Medulla oblongata (tissue), 1 donor: ENCODE data around the gene SHQ1.
A peak's percentile ranks its signal among the peaks of the same experiment; 100 is the strongest.
"Not testable (repeated sequence)": the region's sequence is repeated elsewhere in the genome, so short reads cannot be mapped to it uniquely, and the experiment has no call there.

ENCODE experiments used
- DNase-seq: peaks from one replicate; pipeline ENCODE4 v3.0.0-alpha.2; 2015; ENCODE audit errors: extremely low spot score

The SHQ1 gene

DNA sequence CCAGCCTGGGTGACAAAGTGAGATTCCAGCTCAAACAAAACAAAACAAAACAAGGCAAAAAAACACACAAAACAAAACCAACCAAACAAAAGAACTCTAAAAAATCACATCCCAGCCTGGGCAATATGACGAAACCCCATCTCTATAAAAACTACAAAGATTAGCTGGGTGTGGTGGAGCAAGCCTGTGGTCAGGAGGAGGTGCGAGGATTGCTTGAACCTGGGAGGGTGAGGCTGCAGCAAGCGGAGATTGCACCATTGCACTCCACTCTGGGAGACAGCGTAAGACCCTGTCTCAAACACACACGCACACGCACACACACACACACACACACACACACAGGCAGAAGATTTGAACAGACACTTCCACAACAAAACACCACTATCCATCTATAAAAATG lies 99.6 kb downstream of the SHQ1 start:
- DNase-seq: no peak

DNA sequence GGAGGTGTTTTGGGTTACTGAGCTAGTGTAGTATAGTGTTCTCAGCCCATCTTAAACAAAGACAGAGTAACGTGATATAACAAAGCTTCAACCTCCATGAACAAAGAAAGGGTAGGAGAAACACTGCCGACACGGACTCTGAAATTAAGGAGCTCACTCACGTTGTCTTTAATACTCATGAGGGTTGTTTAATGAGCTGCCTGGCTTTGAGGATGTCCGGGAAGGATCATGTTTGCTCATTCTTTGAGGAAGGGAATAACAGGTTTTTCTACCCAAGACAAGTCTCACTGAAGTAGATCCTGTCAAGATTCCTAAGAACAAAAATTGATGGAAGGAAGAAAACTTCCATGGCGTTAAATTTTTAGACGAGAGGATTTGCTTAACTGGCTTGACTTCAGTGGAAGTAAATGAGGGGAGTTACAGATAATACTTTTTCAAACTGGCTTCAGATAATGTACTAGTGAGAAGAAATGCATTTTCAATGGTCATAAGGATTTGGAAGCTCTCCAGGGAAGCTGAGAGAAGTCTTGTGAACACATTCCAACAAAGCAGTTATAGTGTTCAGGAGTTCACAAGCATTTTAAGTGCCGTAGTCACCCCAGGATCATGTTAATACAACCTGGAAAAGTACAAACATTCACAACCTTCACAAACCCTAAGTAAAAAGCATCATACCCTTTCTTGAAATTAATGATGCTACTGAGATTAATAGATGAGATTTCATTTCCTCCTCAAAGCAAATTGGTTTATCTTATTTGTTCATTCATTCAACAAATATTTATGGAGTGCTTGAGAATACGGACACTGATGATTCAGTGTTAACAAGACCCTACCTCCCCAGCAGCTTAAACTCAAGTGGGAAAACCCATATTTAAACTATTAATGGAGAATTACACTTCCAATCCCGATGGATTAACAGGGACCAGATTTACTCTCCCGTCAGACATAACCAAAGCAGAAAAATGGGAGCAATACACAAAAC lies 101.5 kb downstream of the SHQ1 start:
- DNase-seq: no peak

DNA sequence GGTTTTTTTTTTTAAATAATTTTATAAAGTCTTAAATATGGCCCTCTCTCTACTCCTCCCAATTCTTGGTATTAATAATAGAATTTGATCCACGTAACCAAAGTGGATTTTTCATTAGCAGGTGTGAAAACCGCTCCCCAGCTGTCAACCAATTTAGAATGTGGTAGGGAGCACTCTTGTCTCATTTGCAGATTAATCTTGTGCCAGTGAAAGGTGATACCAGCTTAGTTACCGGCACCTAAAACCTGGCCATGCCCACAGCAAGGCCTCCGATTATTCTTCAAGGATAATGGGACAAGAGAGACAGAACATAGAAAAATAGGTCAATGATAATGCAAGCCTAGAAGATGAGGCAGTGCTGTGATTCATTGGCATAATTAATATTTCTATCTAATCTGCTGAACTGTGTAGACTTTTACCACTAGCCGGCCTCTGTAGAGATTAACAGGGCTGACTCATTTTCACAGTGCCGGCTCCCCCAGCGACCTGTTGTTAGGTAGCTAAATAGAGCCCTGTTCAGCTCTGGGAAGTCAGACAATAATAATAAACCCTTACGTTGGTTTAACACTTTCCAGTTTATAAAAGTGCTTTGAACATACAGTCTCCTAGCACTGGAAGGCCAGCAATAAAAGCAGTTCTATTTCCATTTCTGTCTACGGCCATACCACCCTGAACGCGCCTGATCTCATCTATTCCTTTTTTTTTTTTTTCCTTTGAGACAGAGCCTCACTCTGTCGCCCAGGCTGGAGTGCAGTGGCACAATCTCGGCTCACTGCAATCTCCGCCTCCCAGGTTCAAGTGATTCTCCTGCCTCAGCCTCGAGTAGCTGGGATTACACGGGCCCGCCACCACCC lies 102.9 kb downstream of the SHQ1 start:
- no peak for DNase-seq

DNA sequence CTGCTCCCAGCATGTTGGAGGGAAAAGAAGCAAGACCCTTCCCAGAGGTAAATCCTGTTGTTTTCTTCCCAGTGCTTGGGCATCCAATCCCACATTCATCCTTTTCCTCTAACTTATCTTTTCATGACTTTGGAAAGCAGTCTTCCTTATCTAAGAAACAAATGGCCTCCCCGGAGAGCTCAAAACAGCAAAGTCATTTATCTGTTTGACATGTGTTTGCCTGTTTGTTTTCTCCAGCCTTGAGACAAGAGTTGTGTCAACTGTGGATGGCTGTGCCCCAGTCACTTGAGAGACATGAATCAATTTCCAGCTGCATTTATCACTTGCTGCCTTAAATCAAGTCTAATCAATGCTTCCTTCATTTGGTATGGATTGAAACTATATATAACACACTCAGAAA lies 103.9 kb downstream of the SHQ1 start:
- no peak for DNase-seq

DNA sequence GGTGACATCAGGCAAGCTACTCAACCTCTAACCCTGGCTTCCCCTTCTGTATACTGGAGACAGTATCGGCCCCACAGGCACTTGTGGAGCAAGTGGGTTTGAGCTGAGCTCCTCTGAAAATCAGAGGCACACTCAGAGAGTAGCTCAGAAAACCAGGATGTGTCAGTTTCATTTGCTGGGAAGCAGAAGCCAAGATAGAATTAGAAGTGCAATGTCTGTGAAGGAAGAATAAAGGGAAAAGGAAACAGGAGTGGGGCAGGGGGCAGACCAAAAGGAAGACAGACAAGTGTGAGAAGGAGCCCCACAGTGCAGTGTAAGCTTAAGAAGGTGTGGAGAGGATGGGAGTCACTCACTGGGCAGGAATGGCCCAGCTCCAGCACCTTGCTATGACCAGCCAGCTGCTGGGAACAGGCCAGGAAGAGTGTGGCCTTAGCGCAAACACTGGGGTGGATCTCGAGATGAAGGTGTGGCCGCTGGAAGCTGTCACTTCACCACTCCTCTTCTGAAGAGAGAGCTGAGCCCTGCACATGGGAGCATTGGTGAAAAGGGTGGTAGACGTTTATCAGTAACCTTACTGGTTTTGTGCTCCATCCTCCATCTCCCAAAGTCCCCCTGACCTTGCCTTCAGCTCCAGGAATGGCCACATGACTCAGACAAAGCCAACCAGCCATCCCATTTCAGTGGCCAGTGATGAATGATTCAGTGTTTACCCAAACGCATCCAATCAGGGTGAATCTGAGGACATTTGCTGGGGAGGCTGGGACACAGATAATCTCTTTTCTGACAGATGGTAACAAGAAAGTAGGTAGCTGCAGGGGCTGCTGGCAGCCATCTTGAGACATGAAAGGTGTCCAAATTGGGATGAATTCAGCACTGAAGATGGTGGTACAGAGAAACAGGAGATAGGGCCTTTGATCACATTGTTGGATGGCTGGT lies 108.4 kb downstream of the SHQ1 start:
- no peak for DNase-seq

DNA sequence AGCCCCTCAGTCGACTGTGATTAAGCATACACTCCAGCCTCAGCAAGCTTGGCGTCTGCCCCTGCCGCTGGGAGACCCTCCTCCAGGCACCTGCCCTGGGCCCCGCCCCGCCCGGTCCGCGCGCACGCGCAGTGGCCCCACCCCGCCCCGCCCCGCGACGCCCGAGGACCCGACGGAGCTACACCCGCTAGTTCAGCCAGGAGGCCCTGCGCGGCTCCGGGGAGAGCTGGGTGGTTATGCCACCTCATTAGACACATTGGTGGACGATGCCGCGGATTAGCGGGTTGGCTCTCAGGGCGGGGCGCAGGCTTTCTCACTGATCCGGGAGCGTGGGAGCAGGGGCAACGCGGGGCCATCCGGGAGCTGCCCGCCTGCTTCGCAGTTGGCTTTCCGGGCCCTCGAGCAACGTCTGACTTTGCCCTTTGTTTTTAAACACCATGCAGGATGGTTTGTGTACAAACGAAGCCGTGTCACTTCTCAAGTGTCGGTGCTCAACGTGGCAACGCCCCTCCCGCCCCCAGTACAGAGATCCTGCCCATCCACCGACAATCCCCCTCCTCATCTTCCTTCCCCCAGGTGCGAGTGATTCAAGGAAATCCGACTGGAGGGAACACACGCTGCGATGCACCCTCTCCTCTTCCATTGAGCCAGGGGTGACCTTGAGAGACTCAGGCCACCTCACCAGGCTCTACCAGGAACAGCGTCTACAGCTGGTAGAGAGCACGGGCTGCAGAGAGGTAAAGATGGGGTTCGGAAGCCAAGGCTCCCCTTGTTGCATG lies 109.3 kb downstream of the SHQ1 start:
- no peak for DNase-seq

DNA sequence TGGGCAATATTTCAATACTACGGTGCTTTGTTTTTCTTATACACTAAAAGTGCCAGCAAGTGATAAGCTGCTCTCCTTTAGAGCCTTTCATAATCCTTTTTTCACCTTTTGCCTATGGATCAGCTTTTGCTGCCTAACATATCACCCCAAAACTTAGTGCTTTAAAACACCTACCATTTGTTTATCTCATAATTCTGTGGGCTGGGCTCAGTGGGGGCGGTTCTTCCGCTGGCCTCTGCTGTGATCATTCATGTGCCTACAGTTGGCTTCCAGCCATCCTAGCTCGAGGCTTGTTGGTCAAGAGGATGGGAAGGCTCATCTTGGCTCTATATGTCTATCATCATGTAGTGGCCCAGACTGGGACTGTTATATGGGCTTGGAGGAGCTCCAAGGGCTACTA lies 113.2 kb downstream of the SHQ1 start:
- not testable (repeated sequence) for DNase-seq

DNA sequence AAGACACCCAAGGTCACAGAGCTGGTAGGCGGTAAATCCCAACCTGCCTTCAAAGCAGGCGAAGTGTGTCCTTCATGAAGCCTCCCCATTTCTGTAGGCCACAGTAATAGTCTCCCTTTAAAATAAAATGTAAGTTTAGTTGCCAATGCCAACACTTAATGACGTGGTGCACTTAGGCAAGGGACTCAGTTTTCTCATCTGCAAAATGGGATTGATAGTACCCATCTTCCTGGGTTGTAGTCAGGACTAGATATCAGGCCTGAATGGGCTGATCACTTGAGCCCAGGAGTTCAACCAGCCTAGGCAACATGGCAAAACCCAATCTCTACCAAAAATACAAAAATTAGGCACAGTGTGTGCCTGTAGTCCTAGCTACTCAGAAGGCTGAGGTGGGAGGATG lies 114.6 kb downstream of the SHQ1 start:
- DNase-seq: no peak

DNA sequence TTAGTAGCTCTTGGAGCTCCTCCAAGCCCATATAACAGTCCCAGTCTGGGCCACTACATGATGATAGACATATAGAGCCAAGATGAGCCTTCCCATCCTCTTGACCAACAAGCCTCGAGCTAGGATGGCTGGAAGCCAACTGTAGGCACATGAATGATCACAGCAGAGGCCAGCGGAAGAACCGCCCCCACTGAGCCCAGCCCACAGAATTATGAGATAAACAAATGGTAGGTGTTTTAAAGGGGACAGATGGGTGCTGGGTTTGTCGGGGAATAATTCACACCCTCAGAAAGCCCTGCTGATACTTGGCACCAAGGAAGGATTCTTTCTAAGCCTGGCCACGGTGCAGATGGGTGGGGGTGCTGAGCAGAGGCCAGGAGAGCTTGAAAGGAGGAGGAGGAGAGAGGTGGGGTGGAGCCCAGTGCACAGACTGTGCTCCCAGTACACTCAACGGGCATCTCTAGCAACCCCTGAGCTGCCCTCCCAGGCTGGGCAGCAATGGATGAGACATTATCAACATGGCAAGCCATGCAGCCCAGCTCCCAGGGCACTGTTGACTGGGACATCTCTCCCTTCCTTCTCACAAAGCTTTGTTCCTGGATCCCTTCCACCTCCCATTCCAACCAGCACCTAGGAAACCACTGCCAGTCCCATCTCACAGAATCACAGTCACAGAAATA lies 115.4 kb downstream of the SHQ1 start:
- DNase-seq: not testable (repeated sequence)

DNA sequence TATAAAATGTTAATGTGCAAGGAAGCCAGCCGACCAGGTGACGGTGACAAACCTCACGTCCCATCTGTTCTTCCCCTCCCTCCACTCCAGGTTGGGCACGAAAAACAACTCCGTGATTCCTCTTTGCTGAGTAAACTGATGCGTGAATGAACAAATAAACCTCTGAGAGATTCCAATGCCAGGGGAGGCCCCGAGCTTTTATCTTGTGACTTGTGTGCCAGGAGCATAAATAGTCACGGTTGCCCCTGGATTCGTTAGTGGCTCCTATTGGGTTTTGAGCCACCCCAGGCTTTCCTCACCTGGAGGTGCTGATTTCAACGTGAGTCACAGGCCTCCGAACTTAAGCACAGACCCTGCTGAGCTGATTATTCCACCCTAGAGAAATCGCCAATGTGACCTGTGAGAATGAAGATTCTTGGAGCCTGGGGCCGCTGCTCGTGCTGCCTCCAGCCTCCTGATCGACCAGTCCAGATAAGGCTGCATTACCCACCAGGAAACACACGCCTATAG lies 119.2 kb downstream of the SHQ1 start:
- no peak for DNase-seq

DNA sequence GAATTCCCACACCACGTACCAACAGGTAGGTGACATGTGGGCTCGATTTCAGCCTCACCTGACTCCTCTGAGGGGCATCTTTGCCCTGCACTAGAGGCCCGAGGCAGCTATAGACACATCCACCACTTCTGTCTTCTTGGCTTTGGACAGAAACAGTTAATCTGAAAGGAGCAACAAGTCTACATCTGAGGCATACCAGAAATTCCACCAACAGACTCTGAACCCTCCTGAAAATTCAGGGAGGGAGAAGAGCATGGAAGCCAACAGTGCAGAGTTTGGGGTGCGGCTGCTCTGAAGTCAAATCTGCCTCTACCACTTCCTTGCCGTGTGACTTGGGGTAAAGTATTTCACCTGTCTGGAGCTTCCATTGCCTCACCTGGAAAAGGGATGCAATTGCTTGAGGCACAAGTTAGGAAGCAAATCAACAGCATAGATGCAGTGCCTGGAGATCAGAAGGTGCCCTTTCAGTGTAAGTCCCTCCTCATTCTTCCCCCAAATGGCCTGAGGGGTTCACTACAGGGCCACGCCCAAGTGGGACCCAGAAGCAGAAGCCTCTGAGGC lies 119.8 kb downstream of the SHQ1 start:
- DNase-seq: no peak

DNA sequence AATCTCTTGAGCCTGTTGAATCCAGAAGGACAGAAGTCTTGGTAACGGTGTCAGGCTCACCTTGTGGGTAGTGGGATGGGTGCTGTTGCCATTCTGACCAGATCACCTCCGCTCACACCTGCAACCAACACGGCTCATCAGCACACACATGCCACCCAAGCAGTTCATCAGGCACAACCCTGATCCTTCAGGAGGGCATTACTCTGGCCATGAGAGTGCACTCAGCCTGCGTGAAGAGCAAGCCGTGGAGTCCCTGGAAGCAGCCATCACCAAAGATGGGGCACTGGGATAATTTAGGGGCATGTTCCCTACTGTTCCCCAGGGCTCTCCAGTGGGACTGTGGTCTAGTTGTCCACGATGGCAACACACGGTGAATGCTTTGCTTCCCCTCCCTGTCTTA lies 120.5 kb downstream of the SHQ1 start:
- DNase-seq: no peak

DNA sequence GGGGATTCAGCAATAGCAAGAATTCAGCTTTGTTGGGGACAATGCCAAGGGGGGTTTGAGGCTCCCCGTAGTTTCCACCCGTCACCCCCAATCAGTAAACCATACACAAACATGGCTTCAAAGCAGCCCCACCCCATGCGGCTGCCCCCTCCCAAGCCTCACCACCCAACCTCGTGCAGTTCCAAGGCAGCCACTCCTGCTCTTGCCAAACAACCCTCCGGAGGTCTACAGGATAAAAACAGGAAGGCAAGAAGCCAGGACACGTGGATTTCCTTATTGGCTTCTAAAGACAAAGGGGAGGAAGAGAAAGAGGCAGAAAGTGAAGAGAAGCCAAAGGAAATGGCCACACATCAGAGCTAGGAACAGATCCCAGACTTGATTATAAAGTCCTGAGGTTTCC lies 121.1 kb downstream of the SHQ1 start:
- DNase-seq: no peak

DNA sequence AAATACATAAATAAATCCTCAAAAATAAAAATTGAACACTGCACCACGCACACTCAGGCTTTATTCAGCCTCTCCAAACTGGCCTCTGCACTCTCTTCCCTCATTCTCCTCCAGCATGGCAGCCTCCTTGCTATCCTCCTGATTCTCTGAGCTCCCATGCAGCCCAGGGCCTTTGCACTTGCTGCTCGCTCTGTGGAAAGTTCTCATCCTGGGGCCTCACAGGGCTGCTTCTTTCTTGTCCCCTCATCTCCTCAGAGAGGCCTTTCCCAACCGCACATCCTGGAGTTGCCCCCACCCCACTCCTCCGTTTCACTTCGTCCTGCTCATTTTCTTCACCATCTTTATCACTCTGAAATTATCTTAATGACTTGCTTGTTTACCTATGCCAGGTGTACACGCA lies 123.0 kb downstream of the SHQ1 start:
- no peak for DNase-seq

DNA sequence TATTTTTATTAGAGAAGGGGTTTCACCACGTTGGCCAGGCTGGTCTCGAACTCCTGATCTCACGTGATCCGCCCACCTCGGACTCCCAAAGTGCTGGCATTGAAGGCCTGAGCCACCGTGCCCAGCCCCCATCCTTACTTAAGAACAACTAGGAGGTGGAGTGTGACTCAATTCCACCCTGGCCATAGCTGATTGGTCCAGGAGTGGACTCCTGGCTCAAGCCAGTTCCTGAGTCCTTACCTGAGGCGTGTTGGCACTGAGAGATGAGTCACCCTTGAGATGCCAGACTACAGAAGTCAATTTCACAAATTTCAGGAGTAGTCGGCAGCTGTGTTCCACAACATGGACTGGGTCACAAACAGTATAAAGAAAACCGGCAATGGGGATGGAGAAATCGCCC lies 124.2 kb downstream of the SHQ1 start:
- DNase-seq: no peak

DNA sequence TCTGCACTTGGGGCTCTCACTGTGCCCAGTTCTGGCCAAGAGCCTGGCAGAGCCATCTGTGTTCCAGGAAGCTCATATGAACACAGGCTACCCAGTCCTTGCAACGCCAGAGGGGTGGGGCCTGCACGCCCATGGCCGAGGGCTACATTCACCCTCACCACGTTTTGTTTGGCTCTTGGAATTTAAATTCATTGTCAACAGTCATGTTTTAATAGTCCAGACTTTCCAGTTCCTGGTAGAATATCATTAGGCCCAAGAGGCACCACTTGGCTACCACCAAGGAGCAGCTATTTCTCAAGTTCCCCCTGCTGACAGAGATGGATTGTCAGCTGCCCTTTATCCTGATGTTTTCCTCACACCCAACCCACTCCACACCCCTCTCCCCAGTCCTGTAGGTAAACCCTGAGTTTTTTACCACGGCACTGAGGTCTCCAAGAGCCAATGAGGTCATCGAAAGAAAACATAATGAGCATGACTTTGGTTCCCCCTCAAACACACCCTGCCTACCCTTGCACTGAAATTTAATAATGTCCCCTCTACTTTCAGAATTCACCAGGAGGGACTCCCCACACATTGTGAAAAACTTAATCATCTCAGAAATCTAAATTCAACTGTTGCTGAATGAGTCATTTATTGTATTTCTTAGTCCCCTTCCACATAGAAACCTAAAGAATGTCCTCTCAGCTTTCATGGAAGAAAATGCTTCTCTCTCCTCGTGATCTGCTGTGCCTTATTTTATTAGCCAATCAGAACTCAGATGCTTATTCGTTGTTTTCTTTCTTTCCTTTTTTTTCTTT lies 125.1 kb downstream of the SHQ1 start:
- peak; percentile 33 for DNase-seq

DNA sequence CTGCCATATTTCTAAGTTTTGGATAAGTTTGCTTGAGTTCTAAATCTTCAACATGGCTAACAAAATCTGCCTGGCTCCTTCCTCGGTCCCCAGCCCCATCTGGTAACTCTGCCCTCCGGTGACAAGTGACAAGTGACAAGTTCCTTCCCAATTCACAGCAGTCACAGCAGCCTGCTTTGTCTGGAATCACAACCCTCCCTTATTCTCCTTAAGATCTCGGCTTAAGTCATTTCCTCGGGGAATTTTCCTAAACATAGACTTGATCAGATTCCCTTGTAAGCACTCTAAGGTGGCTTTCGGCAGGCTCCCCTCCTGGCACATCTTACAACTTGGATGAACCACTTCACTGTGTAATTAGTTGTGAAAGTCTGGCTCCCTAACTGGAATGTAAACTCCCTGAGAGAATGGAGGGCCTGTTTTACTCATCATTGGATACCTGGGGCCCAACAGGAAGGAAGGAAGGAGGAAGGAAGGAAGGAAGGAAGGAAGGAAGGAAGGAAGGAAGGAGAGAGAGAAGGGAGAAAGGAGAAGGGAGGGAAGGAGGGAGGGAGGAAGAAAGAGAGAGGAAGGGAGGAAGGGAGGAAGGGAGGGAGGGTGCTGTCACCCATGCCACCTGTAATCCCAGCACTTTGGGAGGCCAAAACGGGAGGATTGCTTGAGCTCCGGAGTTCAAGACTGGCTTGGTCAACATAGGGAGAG lies 126.4 kb downstream of the SHQ1 start:
- no peak for DNase-seq

DNA sequence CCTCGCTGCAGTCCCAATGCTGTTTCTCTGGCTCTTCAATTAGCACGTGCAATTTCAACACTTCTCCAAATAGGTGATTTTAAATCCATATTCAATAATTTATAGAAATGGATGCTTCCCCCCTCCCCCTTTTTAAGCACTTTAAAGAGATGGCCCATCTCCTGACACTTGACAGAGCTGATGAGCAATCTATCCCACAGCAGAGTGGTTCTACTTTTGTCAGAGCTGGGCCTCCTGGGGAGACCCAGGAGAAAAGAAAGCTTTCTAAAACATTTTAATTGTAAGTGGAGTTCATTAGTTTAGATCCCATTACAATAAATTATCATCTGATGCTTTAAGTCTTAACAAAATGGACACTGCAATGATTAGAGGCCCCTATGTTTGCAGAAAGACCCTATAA lies 127.7 kb downstream of the SHQ1 start:
- DNase-seq: no peak
